Glomerular visceral epithelial cell (primary cell): ENCODE measurements around the gene PKN2.
A peak's percentile ranks its signal among the peaks of the same experiment; 100 is the strongest.
"Not testable (repeated sequence)": the region's sequence is repeated elsewhere in the genome, so short reads cannot be mapped to it uniquely, and the experiment has no call there.

Experiments used
- DNase-seq: peaks from one replicate; pipeline ENCODE4 v3.0.0-alpha.2; 2016; ENCODE audit errors: extremely low spot score

PKN2 gene

GRCh38 chr1:88680471-88680870, 3.6 kb upstream of the PKN2 start:
- no peak for DNase-seq

GRCh38 chr1:88680911-88681622, 3.0 kb upstream of the PKN2 start:
- DNase-seq: peak; percentile 25

GRCh38 chr1:88684482-88685258, 597 bp downstream of the PKN2 start:
- DNase-seq: peak; percentile 75

- no peak for DNase-seq
Measured at GRCh38 chr1:88685259-88685620, 1.2 kb downstream of the PKN2 start.

GRCh38 chr1:88691540-88691939, 7.5 kb downstream of the PKN2 start:
- DNase-seq: no peak

GRCh38 chr1:88695781-88696180, 11.7 kb downstream of the PKN2 start:
- no peak for DNase-seq

GRCh38 chr1:88697503-88697902, 13.4 kb downstream of the PKN2 start:
- DNase-seq: no peak

- no peak for DNase-seq
Measured at GRCh38 chr1:88698140-88698539, 14.1 kb downstream of the PKN2 start.

GRCh38 chr1:88698764-88699163, 14.7 kb downstream of the PKN2 start:
- DNase-seq: no peak

- no peak for DNase-seq
Measured at GRCh38 chr1:88700425-88701013, 16.4 kb downstream of the PKN2 start.

- DNase-seq: no peak
Measured at GRCh38 chr1:88701275-88701674, 17.2 kb downstream of the PKN2 start.

GRCh38 chr1:88701793-88702192, 17.7 kb downstream of the PKN2 start:
- not testable (repeated sequence) for DNase-seq

- DNase-seq: no peak
Measured at GRCh38 chr1:88708011-88708410, 23.9 kb downstream of the PKN2 start.

- not testable (repeated sequence) for DNase-seq
Measured at GRCh38 chr1:88712907-88713306, 28.8 kb downstream of the PKN2 start.

- not testable (repeated sequence) for DNase-seq
Measured at GRCh38 chr1:88716571-88716970, 32.5 kb downstream of the PKN2 start.

- DNase-seq: no peak
Measured at GRCh38 chr1:88722492-88722891, 38.4 kb downstream of the PKN2 start.

- DNase-seq: no peak
Measured at GRCh38 chr1:88726697-88727096, 42.6 kb downstream of the PKN2 start.

GRCh38 chr1:88727205-88727604, 43.1 kb downstream of the PKN2 start:
- no peak for DNase-seq

- no peak for DNase-seq
Measured at GRCh38 chr1:88729297-88729696, 45.2 kb downstream of the PKN2 start.

- DNase-seq: no peak
Measured at GRCh38 chr1:88730132-88730675, 46.1 kb downstream of the PKN2 start.

- no peak for DNase-seq
Measured at GRCh38 chr1:88730995-88731394, 46.9 kb downstream of the PKN2 start.

GRCh38 chr1:88731475-88732269, 47.6 kb downstream of the PKN2 start:
- DNase-seq: peak; percentile 63
